ENCODE measurements around the gene GLT6D1.

DNA sequence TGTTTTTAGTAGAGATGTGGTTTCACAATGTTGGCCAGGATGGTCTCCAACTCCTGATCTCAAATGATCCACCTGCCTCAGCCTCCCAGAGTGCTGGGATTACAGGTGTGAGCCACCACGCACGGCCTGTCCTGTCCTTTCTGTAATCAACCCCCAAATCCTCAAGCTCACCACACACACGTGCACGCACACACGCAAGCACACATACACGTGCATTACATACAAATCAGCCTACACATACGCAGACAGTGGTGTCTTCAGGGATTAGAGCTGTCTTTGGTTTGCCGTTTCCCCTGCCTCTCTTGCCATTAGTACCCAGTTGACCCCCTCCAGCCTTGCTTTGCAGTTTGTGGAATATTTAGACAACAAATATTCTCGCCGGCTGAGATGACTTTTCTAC lies 6.5 kb downstream of the GLT6D1 start:
- TF ChIP-seq, protein P1, sequence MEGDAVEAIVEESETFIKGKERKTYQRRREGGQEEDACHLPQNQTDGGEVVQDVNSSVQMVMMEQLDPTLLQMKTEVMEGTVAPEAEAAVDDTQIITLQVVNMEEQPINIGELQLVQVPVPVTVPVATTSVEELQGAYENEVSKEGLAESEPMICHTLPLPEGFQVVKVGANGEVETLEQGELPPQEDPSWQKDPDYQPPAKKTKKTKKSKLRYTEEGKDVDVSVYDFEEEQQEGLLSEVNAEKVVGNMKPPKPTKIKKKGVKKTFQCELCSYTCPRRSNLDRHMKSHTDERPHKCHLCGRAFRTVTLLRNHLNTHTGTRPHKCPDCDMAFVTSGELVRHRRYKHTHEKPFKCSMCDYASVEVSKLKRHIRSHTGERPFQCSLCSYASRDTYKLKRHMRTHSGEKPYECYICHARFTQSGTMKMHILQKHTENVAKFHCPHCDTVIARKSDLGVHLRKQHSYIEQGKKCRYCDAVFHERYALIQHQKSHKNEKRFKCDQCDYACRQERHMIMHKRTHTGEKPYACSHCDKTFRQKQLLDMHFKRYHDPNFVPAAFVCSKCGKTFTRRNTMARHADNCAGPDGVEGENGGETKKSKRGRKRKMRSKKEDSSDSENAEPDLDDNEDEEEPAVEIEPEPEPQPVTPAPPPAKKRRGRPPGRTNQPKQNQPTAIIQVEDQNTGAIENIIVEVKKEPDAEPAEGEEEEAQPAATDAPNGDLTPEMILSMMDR (IDR thresholded peaks at IDR 0.05; ENCODE audit: insufficient read depth, low read length, poor library complexity, severe bottlenecking): no peak
- TF ChIP-seq EZH2phosphoT487 (conservative IDR thresholded peaks at IDR 0.05; ENCODE audit: low read length): no peak

All from SU-DHL-6 (cell line).